ENCODE results near the gene NCOA5. TPM values are rescaled to one million over a fixed set of nuclear protein-coding genes. Genes with fewer than 3 reads are reported as not detected.

Gene NCOA5
- total and polyA plus RNA-seq, 12 donors = 7.6 to 22.5 (median 11.5) TPM

GRCh38 chr20:46112430-46113112 is 22.8 kb upstream of the NCOA5 start:
- no peak for DNase-seq
- WGBS, 2 donors = 61 to 70% methylated on average over 10 of the region's 10 CpGs
- no peak for TF ChIP-seq CTCF (IDR thresholded peaks at IDR 0.05)
- H3K9me3 ChIP-seq = no peaks in the 10 kb centered on the region
- H3K4me1 ChIP-seq = peaks cover 0 to 33% (median 7%) of the 10 kb centered on the region in 9 donors
- peaks cover 0 to 46% (median 15%) of the 10 kb centered on the region in 7 donors for H3K27me3 ChIP-seq
- no peak overlapping the region for H3K4me3 ChIP-seq
- intact Hi-C loops (cut with DNase I) = no loop called here
- H3K36me3 ChIP-seq = no peaks in the 10 kb centered on the region
- H3K27ac ChIP-seq = no peak overlapping the region
- ATAC-seq = no peak

- no peak for ATAC-seq
- intact Hi-C loops (cut with DNase I) = no loop called here
- peak overlapping the region in 1 of 10 donors; percentile 44 for H3K27ac ChIP-seq
These were observed 22.1 kb upstream of the NCOA5 start for GRCh38 chr20:46111836-46112212.

GRCh38 chr20:46111028-46111835 is 21.5 kb upstream of the NCOA5 start:
- Histone ChIP-seq H3K36me3 (no peaks in the 10 kb centered on the region), H3K27ac (peak overlapping the region in 1 of 10 donors; percentile 65), H3K4me3 (no peak overlapping the region), H3K9me3 (no peaks in the 10 kb centered on the region), H3K27me3 (peaks cover 0 to 54% (median 20%) of the 10 kb centered on the region in 7 donors), H3K4me1 (peaks cover 0 to 26% (median 0%) of the 10 kb centered on the region in 9 donors)
- intact Hi-C loops (cut with DNase I) = no loop called here
- DNase-seq (peak in 1 of 2 donors; percentile 42), ATAC-seq (peak; percentile 55 to 88 (median 86))
- no peak for TF ChIP-seq CTCF (IDR thresholded peaks at IDR 0.05)
- WGBS, 2 donors = 49 to 51% methylated on average over 5 of the region's 5 CpGs

More at GRCh38 chr20:46111836-46112212, 22.1 kb upstream of the NCOA5 start:
- no peaks in the 10 kb centered on the region for H3K36me3 ChIP-seq
- peaks cover 0 to 26% (median 0%) of the 10 kb centered on the region in 9 donors for H3K4me1 ChIP-seq
- no peaks in the 10 kb centered on the region for H3K9me3 ChIP-seq
- peaks cover 0 to 48% (median 19%) of the 10 kb centered on the region in 7 donors for H3K27me3 ChIP-seq
- no peak overlapping the region for H3K4me3 ChIP-seq
- no peak for TF ChIP-seq CTCF (IDR thresholded peaks at IDR 0.05)
- no peak for DNase-seq

- peaks cover 0 to 70% (median 41%) of the 10 kb centered on the region in 7 donors for H3K27me3 ChIP-seq
- TF ChIP-seq CTCF (IDR thresholded peaks at IDR 0.05) = no peak
- H3K4me1 ChIP-seq = peaks cover 0 to 26% (median 0%) of the 10 kb centered on the region in 9 donors
- DNase-seq (no peak), ATAC-seq (no peak)
- peak overlapping the region in 1 of 10 donors; percentile 26 for H3K27ac ChIP-seq
- no peaks in the 10 kb centered on the region for H3K36me3 ChIP-seq
- intact Hi-C loops (cut with DNase I) = no loop called here
- no peak overlapping the region for H3K4me3 ChIP-seq
- 86 to 88% methylated on average over 14 of the region's 14 CpGs for WGBS, 2 donors
- no peaks in the 10 kb centered on the region for H3K9me3 ChIP-seq
These were observed 19.2 kb upstream of the NCOA5 start for GRCh38 chr20:46108976-46109375.
